GM21381 (cell line): ENCODE results near the gene FBXW11.

ENCODE experiments used
- ATAC-seq: cut with Tn5 transposase; IDR thresholded peaks from one replicate; pipeline ENCODE4 v1.9.1; 2021; ENCODE audit warnings: mild to moderate bottlenecking, moderate library complexity; ENCODE audit not compliant: unreplicated experiment

The FBXW11 gene

GRCh38 chr5:172006321-172007174 lies at the start of gene FBXW11:
Gene FBXW11 (minus strand): TSS chr5:172006638. CDS start chr5:172006502, 136 bp downstream.
- ATAC-seq, result peak; percentile 82

GRCh38 chr5:172055996-172056395 lies 49.6 kb upstream of the FBXW11 start:
- ATAC-seq, result no peak

- no peak for ATAC-seq
Observed at GRCh38 chr5:172055421-172055820, 49.0 kb upstream of the FBXW11 start.

- ATAC-seq, result no peak
Observed at GRCh38 chr5:172054611-172055153, 48.2 kb upstream of the FBXW11 start.

GRCh38 chr5:172052450-172053236 lies 46.2 kb upstream of the FBXW11 start:
- no peak for ATAC-seq

- ATAC-seq, result no peak
Observed at GRCh38 chr5:172051643-172052339, 45.4 kb upstream of the FBXW11 start.

- ATAC-seq, result no peak
Observed at GRCh38 chr5:172050080-172050479, 43.6 kb upstream of the FBXW11 start.

- no peak for ATAC-seq
Observed at GRCh38 chr5:172049226-172049796, 42.9 kb upstream of the FBXW11 start.

- ATAC-seq, result no peak
Observed at GRCh38 chr5:172048539-172049101, 42.2 kb upstream of the FBXW11 start.

- no peak for ATAC-seq
Observed at GRCh38 chr5:172048170-172048422, 41.7 kb upstream of the FBXW11 start.

GRCh38 chr5:172046593-172046992 lies 40.2 kb upstream of the FBXW11 start:
- ATAC-seq, result no peak

GRCh38 chr5:172045315-172045632 lies 38.8 kb upstream of the FBXW11 start:
- ATAC-seq, result no peak

- ATAC-seq, result no peak
Observed at GRCh38 chr5:172044631-172045314, 38.3 kb upstream of the FBXW11 start.

- ATAC-seq, result no peak
Observed at GRCh38 chr5:172043865-172044264, 37.4 kb upstream of the FBXW11 start.

- no peak for ATAC-seq
Observed at GRCh38 chr5:172042183-172042582, 35.7 kb upstream of the FBXW11 start.

GRCh38 chr5:172038167-172038566 lies 31.7 kb upstream of the FBXW11 start:
- ATAC-seq, result no peak

GRCh38 chr5:172035049-172035448 lies 28.6 kb upstream of the FBXW11 start:
- ATAC-seq, result peak; percentile 84

- no peak for ATAC-seq
Observed at GRCh38 chr5:172031894-172032461, 25.5 kb upstream of the FBXW11 start.

GRCh38 chr5:172029876-172030275 lies 23.4 kb upstream of the FBXW11 start:
- no peak for ATAC-seq

GRCh38 chr5:172028167-172028566 lies 21.7 kb upstream of the FBXW11 start:
- no peak for ATAC-seq
